Esophagus muscularis mucosa (tissue), 3 donors: Measurements from ENCODE around the gene GALNT14.

Source experiments
- CTCF ChIP-seq, 3 experiments: fragments of 200-600 bp in 2 of 3; fragments of 450-650 bp in 1 of 3; sonication (generic) in 2 of 3; IDR thresholded peaks; one replicate each; pipeline ENCODE4 v1.5.1; 2017 to 2019; ENCODE audit warnings: antibody characterized with exemption in 3 of 3, mild to moderate bottlenecking in 2 of 3, moderate library complexity in 1 of 3
- POLR2AphosphoS5 ChIP-seq, 2 donors: sonication (generic); formaldehyde crosslinking; IDR thresholded peaks; one replicate each; pipeline ENCODE4 v1.6.1; 2017; ENCODE audit warnings: antibody characterized with exemption in 2 of 2

GRCh38 chr2:31047599-31047998, 90.6 kb downstream of the GALNT14 start:
- no peak for TF ChIP-seq CTCF (IDR thresholded peaks at IDR 0.05)
- no peak for TF ChIP-seq POLR2AphosphoS5 (IDR thresholded peaks at IDR 0.05)
